Small intestine (tissue), 7 donors: ENCODE results near the gene B4GALT3. TPM values are rescaled to one million over a fixed set of nuclear protein-coding genes. Genes with fewer than 3 reads are reported as not detected.
A peak's percentile ranks its signal among the peaks of the same experiment; 100 is the strongest.

Experiments used
- DNase-seq, 2 donors: peaks; one replicate each; pipeline versions ENCODE4 v3.0.0 to v3.0.0-alpha.2; 2013
- FAIRE-seq: peaks from 2 replicates; lab custom pipeline; 2012; peaks lifted over from hg19 to GRCh38; lab: Jason Lieb, UNC
- H3K27ac ChIP-seq, 3 donors: one replicate each; pipeline ENCODE4 v1.5.1; 2013; ENCODE audit warnings: low read length in 2 of 3, mild to moderate bottlenecking in 2 of 3, control low read depth in 1 of 3, inconsistent platforms in 1 of 3, low read depth in 1 of 3, moderate library complexity in 1 of 3
- H3K27me3 ChIP-seq, 3 donors: one replicate each; pipeline ENCODE4 v1.6.1; 2013; ENCODE audit warnings: low read length in 3 of 3, inconsistent platforms in 1 of 3; ENCODE audit not compliant: control insufficient read depth in 3 of 3, insufficient read depth in 3 of 3
- H3K36me3 ChIP-seq, 3 donors: one replicate each; pipeline ENCODE4 v1.6.1; 2013; ENCODE audit warnings: low read length in 3 of 3, inconsistent platforms in 1 of 3, low read depth in 1 of 3, mild to moderate bottlenecking in 1 of 3, moderate library complexity in 1 of 3; ENCODE audit not compliant: control insufficient read depth in 3 of 3, insufficient read depth in 2 of 3
- H3K4me1 ChIP-seq, 3 donors: one replicate each; pipeline ENCODE4 v1.6.1; 2013; ENCODE audit warnings: low read length in 2 of 3, inconsistent platforms in 1 of 3, low read depth in 1 of 3, mild to moderate bottlenecking in 1 of 3, moderate library complexity in 1 of 3; ENCODE audit not compliant: control insufficient read depth in 3 of 3, insufficient read depth in 2 of 3
- H3K4me3 ChIP-seq, 3 donors: one replicate each; pipeline ENCODE4 v1.5.1; 2013; ENCODE audit warnings: low read length in 3 of 3, control low read depth in 1 of 3, inconsistent platforms in 1 of 3, low read depth in 1 of 3, mild to moderate bottlenecking in 1 of 3, moderate library complexity in 1 of 3
- H3K9me3 ChIP-seq, 2 donors: one replicate each; pipeline ENCODE4 v1.6.1; 2013; ENCODE audit warnings: low read depth in 1 of 2, low read length in 1 of 2; ENCODE audit not compliant: control insufficient read depth in 2 of 2, insufficient read depth in 1 of 2
- WGBS, 3 donors: extraction: QIAGEN DNeasy Blood & Tissue Kit; methylation state at CpG; one replicate each; pipeline ENCODE4 v1.1.7; 2013; 5-methylcytosine and 5-hydroxymethylcytosine counted together
- polyA plus RNA-seq, 4 donors: library from polyadenylated mRNA; stranded (reverse) in 3 of 4; unstranded in 1 of 4; fragments of 200-250 nt in 3 of 4; fragments of 120-200 nt in 1 of 4; gene quantifications; one replicate each; pipeline versions ENCODE4 v1.2.1 to v1.2.3, GENCODE V29; 2013
- donor health status: healthy with polysubstance abuse.
- donor health status: control.
- donor health status: control.
- donor health status: Bipolar disorder and iron deficiency.
- donor health status: healthy.

The B4GALT3 gene
- polyA plus RNA-seq, 4 donors = 16.5 to 38.0 (median 29.7) TPM

DNA sequence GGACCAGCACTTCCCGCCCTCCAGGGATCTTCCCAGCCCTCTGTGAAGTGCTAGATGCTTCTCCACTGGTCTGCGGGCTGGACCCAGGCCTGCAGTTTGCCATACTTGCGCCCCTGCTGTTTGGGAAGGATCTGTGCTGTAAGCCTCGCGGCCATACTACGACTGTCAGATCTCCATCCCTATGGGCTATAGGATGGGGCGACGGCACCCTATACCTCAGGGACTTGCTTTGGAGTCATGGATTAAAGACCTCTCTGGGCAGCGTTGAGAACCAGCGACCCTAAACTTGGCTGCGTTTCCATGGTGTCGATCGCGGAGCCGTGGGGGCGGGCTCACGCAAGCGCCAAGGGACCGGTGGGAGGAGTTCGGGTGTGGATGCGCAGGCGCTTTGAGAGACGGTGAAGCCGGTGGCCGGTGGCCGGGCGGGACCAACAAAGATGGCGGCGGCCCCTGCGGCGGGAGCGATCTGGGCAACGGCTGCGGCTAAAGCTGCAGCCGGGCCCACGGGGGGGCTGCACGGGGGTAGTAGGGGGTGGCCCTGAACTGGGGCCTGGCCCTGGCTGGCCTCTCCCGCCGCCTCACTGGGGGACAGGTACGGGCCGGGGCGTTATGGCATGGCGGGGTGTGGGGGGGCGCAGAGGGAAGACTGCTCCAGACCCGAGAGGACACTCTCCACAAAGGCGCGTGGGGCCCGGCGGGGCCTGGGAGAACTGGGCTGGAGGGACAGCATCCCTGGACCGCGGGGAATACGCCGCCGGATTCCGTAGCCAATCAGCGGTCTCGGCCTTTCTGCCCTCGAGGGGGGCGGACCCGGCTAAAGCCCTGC, 18.0 kb downstream of the B4GALT3 start, which contains the start of gene USP21:
USP21 (plus strand) TSS at position 414 of the 826 bp plus-strand sequence. CDS start 1,141 bp downstream, outside the sequence.
- H3K4me3 ChIP-seq = peak within 1 kb of the TSS; percentile 79 to 92 (median 92)
- DNase-seq (peak; percentile 92 to 96), FAIRE-seq (no peak)
- WGBS, 3 donors = 1 to 3% (median 2%) methylated on average over 55 to 60 of the region's 60 CpGs
- no peaks in the 10 kb centered on the region for H3K27me3 ChIP-seq
- peak within 1 kb of the TSS; percentile 38 to 92 (median 77) for H3K27ac ChIP-seq
- H3K9me3 ChIP-seq = no peaks in the 10 kb centered on the region
- peaks cover 0 to 31% (median 2%) of the 10 kb centered on the region in 3 donors for H3K4me1 ChIP-seq
- peaks cover 0 to 48% (median 0%) of the 10 kb centered on the region in 3 donors for H3K36me3 ChIP-seq

DNA sequence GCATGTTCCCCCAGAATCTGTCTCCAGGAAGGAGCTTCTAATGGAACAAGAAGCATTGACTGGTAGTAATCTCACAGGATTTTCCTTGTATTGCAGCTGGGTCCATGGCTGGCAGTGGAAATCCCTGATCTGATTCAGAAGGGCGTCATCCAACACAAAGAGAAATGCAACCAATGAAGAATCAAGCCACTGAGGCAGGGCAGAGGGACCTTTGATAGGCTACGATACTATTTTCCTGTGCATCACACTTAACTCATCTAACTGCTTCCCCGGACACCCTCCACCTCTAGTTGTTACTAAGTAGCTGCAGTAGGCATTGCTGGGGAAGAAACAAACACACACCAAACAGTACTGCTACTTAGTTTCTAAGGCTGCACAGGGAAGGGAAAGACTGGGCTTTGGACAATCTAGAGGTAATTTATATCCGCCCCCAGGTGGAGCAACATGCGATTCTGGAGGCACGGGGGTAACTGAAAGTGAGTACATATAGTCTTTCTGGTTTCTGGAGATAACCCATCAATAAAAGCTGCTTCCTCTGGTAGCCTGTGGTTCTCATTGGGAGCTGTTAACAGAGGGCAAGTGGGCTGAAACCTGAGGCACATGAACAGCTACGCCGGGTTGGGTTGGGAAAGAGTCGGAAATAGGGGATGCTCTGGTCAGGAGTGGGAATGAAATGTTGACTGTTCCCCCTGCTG, 18.8 kb downstream of the B4GALT3 start:
- peaks cover 0 to 31% (median 2%) of the 10 kb centered on the region in 3 donors for H3K4me1 ChIP-seq
- H3K27me3 ChIP-seq = no peaks in the 10 kb centered on the region
- peaks cover 0 to 43% (median 0%) of the 10 kb centered on the region in 3 donors for H3K36me3 ChIP-seq
- no peaks in the 10 kb centered on the region for H3K9me3 ChIP-seq
- peak overlapping the region in 2 of 3 donors; percentile 77 to 92 for H3K27ac ChIP-seq
- FAIRE-seq (no peak), DNase-seq (peak in 1 of 2 donors; percentile 17)
- peak overlapping the region in 2 of 3 donors; percentile 79 to 92 for H3K4me3 ChIP-seq
- 54 to 65% (median 59%) methylated on average over 9 of the region's 9 CpGs for WGBS, 3 donors

DNA sequence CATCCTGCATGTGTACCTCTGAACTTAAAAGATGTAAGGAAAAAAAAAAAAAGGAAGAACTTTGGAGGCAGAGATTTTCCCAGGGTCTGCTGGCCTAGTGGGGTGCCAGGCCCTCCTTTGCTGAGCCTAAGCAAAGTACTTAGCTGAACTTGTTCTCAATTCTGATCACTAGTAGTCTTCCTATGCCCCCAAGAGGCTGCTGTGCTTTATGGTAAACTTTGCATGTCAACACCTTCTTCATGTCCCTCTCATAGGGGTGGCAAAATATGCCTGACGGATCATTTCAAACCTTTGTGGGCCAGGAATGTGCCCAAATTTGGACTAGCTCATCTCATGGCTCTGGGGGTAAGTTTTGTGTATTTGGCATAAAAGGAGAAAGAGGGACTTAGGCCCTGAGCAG, 19.4 kb downstream of the B4GALT3 start:
- Histone ChIP-seq H3K4me1 (peaks cover 0 to 31% (median 2%) of the 10 kb centered on the region in 3 donors), H3K9me3 (no peaks in the 10 kb centered on the region), H3K4me3 (no peak overlapping the region), H3K27ac (no peak overlapping the region), H3K27me3 (no peaks in the 10 kb centered on the region), H3K36me3 (peaks cover 0 to 43% (median 0%) of the 10 kb centered on the region in 3 donors)
- FAIRE-seq = no peak
- 94 to 100% (median 96%) methylated on average over 1 of the region's 1 CpG for WGBS, 3 donors
- no peak for DNase-seq

DNA sequence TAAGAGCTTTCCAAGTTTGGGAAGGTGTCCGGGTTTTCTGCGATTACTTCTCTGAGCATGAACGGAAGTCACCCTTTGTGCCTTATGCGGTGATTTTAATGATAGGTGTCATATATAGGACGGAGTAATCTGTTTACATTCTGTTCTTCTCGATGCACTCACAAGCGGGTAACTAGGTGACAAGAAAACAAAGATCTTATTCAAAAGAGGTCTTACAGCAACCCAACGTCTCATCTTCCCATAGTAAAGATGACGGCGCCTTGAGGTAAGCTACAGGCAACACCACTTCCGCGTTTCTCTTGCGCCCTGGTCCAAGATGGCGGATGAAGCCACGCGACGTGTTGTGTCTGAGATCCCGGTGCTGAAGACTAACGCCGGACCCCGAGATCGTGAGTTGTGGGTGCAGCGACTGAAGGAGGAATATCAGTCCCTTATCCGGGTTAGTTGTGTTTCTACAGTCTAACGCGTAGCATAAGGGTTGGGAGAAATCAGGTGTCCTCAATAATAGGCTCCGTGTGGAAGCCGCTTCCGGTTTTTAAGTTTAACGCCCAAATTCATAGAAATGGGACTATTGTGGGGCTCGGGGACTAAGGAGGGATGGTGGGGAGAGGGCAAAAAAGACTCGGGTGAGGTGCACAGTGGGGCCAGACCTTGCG, 23.5 kb downstream of the B4GALT3 start, which contains the start of gene UFC1:
UFC1 (plus strand) TSS at position 297 of the 656 bp plus-strand sequence; CDS start at position 317, 20 bp downstream.
- Histone ChIP-seq H3K4me3 (peak within 1 kb of the TSS; percentile 41 to 64 (median 57)), H3K27me3 (no peaks in the 10 kb centered on the region), H3K36me3 (peaks cover 0 to 15% (median 0%) of the 10 kb centered on the region in 3 donors), H3K27ac (peak within 1 kb of the TSS; percentile 84 to 96 (median 95)), H3K4me1 (peaks cover 0 to 10% (median 2%) of the 10 kb centered on the region in 3 donors), H3K9me3 (no peaks in the 10 kb centered on the region)
- DNase-seq = peak; percentile 88 to 94
- WGBS, 3 donors = 0 to 1% (median 0%) methylated on average over 33 of the region's 33 CpGs
- FAIRE-seq = no peak

DNA sequence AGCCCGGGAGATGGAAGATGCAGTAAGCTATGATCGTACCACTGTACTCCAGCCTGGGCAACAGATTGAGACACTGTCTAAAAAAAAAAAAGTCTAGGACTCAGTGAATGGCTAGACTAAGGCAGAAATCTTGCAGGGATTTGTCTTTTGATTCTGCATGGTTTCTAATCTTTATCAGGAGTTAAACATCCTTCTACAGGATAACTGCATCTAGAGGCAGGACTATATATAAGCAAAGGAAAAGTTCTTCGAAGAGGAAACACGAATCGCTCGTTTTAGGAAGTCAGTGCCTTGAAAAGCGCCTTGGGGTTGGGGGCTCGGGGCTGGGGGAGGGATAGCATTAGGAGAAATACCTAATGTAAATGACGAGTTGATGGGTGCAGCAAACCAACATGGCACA, 24.1 kb downstream of the B4GALT3 start:
- no peak for DNase-seq
- no peaks in the 10 kb centered on the region for H3K9me3 ChIP-seq

GRCh38 chr1:161145832-161146231, 31.5 kb downstream of the B4GALT3 start:
- H3K4me1 ChIP-seq = no peaks in the 10 kb centered on the region
- H3K27me3 ChIP-seq = no peaks in the 10 kb centered on the region
- DNase-seq (no peak), FAIRE-seq (no peak)
- WGBS, 3 donors = 58 to 74% (median 73%) methylated on average over 3 of the region's 3 CpGs
- H3K4me3 ChIP-seq = no peak overlapping the region
- no peak overlapping the region for H3K27ac ChIP-seq
- no peaks in the 10 kb centered on the region for H3K9me3 ChIP-seq
- no peaks in the 10 kb centered on the region for H3K36me3 ChIP-seq

More for the DNA sequence above, 24.1 kb downstream of the B4GALT3 start:
- no peaks in the 10 kb centered on the region for H3K27me3 ChIP-seq
- H3K36me3 ChIP-seq = peaks cover 0 to 9% (median 0%) of the 10 kb centered on the region in 3 donors
- peak overlapping the region in 2 of 3 donors; percentile 84 to 95 for H3K27ac ChIP-seq
- no peak for FAIRE-seq
- peaks cover 0 to 4% (median 2%) of the 10 kb centered on the region in 3 donors for H3K4me1 ChIP-seq
- peak overlapping the region; percentile 33 to 64 (median 57) for H3K4me3 ChIP-seq
- WGBS, 3 donors = 21 to 24% (median 21%) methylated on average over 9 of the region's 9 CpGs

DNA sequence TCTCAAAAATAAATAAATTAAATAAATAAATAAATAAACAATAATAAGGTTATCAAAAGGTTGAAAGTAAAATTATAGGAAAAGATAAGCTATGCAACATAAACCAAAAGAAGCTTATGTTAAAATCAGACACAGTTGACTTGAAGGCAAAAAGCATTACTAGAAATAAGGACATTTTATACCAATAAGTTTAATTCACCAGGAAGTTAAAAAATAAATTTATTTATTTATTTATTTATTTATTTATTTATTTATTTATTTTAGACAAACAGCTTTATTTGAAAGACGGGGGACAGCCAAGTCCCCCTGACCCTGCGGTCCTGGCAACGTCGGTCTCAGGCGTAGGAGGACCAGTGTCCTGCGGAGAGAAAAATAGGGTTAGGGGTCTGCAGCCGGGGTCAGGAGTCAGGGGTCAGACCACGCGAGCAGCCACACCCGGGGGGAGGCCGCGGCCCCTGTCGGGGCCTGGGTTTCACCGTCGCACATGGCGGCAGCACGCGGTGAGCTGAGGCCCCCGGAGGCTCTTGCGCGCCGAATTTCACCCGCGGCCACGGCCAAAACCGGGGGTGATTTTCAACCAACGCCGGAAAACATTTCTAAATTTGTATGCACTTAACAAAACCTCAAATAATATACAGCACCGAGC, 36.4 kb downstream of the B4GALT3 start:
- Histone ChIP-seq H3K4me3 (no peak overlapping the region), H3K9me3 (no peaks in the 10 kb centered on the region), H3K36me3 (no peaks in the 10 kb centered on the region), H3K27me3 (no peaks in the 10 kb centered on the region), H3K27ac (no peak overlapping the region), H3K4me1 (no peaks in the 10 kb centered on the region)
- FAIRE-seq (no peak), DNase-seq (no peak)
- 95 to 96% (median 96%) methylated on average over 29 of the region's 29 CpGs for WGBS, 3 donors
